NCI-H226 (cell line): ENCODE data around the gene ARHGAP22.

ENCODE experiments used
- DNase-seq: peaks from one replicate; pipeline ENCODE4 v3.0.0-alpha.2; 2015

Gene ARHGAP22

GRCh38 chr10:48550071-48550691 lies 54.7 kb downstream of the ARHGAP22 start:
- DNase-seq: no peak

- DNase-seq: no peak
Observed at GRCh38 chr10:48549236-48549635, 55.6 kb downstream of the ARHGAP22 start.

GRCh38 chr10:48548531-48549135 lies 56.2 kb downstream of the ARHGAP22 start:
- no peak for DNase-seq

- DNase-seq: no peak
Observed at GRCh38 chr10:48547981-48548380, 56.9 kb downstream of the ARHGAP22 start.

GRCh38 chr10:48547061-48547895 lies 57.6 kb downstream of the ARHGAP22 start:
- DNase-seq: no peak

- DNase-seq: no peak
Observed at GRCh38 chr10:48545462-48546145, 59.3 kb downstream of the ARHGAP22 start.

- no peak for DNase-seq
Observed at GRCh38 chr10:48543182-48543844, 61.6 kb downstream of the ARHGAP22 start.

GRCh38 chr10:48542471-48543181 lies 62.2 kb downstream of the ARHGAP22 start:
- peak; percentile 38 for DNase-seq

GRCh38 chr10:48541144-48541795 lies 63.6 kb downstream of the ARHGAP22 start:
- peak; percentile 51 for DNase-seq

GRCh38 chr10:48538611-48539010 lies 66.3 kb downstream of the ARHGAP22 start:
- no peak for DNase-seq

GRCh38 chr10:48536916-48537890 lies 67.7 kb downstream of the ARHGAP22 start:
- DNase-seq: no peak

GRCh38 chr10:48536156-48536500 lies 68.7 kb downstream of the ARHGAP22 start:
- no peak for DNase-seq

GRCh38 chr10:48535416-48536155 lies 69.3 kb downstream of the ARHGAP22 start:
- no peak for DNase-seq

GRCh38 chr10:48533951-48534720 lies 70.7 kb downstream of the ARHGAP22 start:
- DNase-seq: no peak

GRCh38 chr10:48533540-48533939 lies 71.3 kb downstream of the ARHGAP22 start:
- DNase-seq: no peak

GRCh38 chr10:48531486-48531885 lies 73.4 kb downstream of the ARHGAP22 start:
- no peak for DNase-seq

GRCh38 chr10:48529331-48529730 lies 75.5 kb downstream of the ARHGAP22 start:
- DNase-seq: no peak

GRCh38 chr10:48527756-48528155 lies 77.1 kb downstream of the ARHGAP22 start:
- no peak for DNase-seq
